HG02759 (cell line): Measurements from ENCODE around the gene TMEM198.

ENCODE experiments used
- ATAC-seq: cut with Tn5 transposase; IDR thresholded peaks from one replicate; pipeline ENCODE4 v1.9.1; 2021; ENCODE audit warnings: mild to moderate bottlenecking, moderate library complexity; ENCODE audit not compliant: unreplicated experiment

Gene TMEM198

GRCh38 chr2:219560893-219561178 is 17.0 kb downstream of the TMEM198 start:
- ATAC-seq: no peak

GRCh38 chr2:219561179-219562048 is 17.6 kb downstream of the TMEM198 start:
- no peak for ATAC-seq

- no peak for ATAC-seq
Measured at GRCh38 chr2:219562049-219563020, 18.5 kb downstream of the TMEM198 start.

DNA sequence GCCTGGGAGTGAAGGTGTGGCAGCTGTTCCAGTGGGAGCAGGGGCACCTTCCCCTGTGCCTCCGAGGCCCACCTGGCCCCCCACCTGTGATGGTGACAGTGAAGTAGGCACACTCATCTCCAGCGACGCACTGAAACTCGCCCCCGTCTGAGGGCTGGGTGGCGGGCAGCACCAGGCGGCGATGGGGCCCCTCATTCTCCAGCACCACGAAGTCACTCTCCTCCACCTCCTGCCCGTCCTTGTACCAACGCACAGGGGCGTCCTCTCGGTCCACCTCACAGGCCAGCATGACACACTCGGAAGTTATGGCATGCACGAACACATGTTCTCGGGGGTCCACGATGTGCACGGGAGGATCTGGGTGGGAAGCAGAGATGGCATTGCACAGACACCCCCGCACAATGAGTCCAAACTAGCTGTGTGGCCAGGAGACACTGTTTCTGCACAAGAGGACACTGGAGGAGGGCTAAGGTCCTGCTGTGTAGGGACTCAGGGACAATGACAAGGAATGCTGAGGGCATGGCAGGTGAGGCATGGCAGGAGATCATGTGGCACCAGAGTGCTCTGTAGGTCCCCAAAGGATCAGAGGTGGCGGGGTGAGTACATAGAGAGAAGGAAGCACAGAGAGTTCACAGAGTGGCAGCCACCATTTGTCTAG is 19.6 kb downstream of the TMEM198 start:
- no peak for ATAC-seq

DNA sequence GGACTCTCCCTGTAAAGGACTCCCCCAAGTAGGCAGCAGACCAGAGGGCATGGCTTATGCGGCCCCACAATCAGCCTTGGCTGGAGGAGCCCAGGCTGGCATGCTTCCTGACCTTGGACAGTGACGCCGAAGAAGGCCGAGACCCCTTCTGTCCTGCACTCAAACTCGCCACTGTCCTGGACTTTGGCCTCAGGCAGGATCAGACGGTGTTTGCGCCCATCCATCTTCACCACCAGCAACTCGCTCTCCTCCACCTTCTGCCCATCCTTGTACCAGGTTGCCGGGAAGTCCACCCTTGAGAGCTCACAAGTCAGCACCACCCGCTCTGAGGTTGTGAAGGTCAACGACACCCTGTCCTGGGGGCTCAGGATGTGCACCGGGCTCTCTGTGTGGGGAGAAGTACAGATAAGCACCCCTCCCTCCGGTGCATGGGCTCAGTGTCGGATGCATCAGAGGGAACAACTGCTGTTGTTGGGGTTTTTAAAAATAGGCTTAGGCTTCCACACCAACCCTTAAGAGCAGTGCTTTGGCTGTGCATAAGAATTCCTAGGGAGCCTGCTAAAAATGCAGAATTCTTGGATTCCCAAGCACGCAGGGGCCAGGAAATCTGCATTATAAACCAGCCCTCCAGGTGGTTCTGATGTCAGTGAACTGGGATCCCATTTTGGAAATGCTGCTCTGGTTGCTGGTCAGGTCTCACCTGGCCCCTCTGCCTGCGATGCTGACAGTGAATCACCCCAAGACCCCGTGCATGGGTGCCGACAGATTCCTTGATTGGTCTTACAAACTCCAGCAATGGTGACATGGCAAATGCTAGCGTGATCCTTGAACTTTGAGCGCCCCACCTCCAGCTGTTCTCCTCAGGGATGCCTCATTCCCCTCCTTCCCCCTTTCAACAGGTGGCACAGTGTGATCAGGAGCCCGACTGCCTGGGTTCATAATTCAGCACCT is 21.6 kb downstream of the TMEM198 start:
- no peak for ATAC-seq

DNA sequence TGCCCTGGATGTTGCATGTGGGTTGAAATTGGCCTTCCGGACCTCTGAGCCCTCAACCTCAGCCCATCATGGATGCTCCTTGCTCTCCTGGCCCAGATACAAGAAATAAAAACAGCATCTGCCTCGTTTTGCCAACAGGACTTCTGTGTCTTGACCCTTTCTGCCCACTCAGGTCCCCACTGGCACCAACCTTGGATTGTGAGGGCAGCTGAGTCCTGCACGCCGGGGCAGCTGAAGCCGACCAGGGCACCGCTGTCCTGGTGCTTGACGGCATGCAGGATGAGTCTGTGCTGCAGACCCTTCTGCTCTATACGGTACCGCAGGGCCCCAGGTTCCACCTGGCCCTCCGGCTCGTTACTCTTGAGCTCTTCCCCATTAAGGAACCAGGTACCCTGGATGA is 22.8 kb downstream of the TMEM198 start:
- no peak for ATAC-seq

DNA sequence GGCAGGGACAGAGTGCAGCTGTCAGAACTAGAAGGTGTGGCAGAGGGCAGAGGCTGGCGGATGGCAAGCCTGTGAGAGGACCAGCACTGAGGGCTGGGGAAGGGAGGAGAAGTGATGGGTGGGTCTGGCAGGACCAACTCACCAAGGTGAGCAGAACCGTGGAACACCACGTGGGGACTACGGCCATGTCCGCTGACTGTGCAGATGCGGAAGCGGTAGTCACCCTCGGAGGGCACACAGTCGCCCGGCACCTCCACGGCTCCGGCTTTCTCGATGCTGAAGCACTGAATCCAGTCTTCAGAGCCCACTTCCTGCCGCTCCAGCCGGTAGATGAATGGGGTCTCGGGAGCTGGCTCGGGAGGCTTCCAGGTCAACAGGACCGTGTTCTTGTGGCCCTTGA is 23.3 kb downstream of the TMEM198 start:
- no peak for ATAC-seq

DNA sequence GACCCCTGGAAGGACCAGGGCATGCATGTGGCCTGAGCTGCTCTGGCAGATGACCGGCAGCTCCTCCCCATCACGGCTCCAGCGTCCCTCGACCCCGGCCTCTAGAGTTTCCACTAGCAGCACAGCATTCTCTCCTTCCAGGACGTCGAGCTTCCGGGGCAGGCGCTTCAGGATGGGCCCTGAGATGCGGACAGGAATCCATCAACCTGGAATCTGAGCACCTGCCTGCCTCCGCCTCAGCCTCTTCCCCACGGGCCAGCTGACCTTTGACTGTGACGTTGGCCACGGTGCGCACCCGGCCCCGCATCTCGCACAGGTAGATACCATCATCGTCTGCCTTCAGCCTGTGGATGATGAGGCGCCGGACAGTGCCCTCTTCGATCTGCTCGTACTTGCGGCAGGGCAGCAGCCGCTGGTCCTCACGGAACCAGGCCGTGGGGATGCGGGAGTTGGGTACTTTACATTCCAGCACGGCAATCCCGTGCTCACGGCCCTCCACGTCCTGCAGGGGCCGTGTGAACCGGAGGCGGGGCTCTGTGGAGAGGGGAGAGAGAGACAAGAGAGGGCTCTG is 24.0 kb downstream of the TMEM198 start:
- no peak for ATAC-seq

DNA sequence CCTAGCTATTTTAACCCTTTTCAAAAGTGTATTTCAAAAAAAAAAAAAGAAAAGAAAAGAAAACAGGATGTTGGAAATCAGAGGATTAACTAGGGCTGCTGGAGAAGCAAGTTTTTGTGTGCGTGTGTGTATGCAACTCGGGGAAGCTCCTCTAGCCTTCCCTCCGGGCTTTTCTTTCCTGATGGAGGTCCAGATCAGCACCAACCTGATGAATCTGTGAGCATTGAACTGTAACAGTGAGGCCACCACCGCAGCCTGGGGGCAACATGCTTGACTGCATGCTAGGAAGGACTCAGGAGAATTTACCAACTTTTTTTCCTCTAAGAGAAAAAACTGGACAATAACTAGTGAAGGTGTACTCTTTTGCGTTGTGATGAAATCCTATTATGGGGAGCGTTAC is 25.2 kb downstream of the TMEM198 start:
- no peak for ATAC-seq

GRCh38 chr2:219569635-219570034 is 25.8 kb downstream of the TMEM198 start:
- ATAC-seq: no peak

DNA sequence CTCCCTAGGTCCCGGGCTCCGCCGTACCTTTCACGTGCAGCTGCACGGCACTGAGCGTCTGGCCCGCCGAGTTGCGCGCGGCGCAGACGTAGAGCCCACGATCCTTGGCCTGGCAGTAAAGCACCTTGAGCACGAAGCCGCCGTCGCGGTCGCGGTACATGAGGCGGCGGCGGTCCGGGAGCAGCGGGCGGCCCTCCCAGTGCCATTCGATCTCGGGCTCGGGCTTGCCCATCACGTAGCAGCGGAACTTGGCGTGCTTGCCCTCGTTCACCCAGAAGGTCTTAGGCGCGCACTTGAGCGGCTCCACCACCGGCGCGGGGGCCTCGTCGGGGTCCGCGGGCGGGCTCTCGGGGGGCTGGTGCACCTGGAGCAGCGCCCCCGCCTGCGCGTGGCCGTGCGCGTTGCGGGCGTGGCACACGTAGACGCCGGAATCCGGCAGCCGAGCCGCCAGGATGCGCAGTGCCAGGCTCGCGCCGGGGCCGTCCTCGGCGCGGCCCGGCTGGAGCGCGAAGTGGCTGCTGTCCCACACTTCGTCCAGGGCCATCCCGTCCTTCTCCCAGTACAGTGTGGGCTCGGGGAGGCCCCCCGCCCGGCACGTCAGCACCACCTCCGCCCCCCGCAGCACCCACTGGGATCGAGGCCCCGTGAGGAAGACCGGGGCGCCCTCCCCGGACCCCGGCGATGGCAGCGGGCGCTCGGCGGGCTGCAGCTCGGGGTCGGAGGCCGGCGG is 26.5 kb downstream of the TMEM198 start:
- ATAC-seq: no peak

DNA sequence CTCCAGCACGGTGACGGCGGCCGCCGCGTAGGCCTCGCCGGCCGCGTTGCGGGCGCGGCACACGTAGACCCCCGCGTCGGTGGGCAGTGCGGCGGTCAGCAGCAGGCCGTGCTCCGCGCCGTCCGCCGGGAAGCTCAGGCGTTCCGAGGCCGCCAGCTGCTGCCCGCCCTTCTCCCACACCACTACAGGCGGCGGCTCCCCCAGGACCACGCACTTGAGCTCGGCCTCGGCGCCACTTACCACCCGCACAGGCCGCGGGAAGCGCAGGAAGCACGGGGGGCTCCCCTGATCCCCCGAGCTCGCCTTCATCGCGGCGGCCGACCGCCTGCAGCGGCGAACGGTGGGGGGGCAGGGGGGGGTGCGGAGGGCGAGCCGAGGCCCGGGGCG is 27.1 kb downstream of the TMEM198 start:
- no peak for ATAC-seq

DNA sequence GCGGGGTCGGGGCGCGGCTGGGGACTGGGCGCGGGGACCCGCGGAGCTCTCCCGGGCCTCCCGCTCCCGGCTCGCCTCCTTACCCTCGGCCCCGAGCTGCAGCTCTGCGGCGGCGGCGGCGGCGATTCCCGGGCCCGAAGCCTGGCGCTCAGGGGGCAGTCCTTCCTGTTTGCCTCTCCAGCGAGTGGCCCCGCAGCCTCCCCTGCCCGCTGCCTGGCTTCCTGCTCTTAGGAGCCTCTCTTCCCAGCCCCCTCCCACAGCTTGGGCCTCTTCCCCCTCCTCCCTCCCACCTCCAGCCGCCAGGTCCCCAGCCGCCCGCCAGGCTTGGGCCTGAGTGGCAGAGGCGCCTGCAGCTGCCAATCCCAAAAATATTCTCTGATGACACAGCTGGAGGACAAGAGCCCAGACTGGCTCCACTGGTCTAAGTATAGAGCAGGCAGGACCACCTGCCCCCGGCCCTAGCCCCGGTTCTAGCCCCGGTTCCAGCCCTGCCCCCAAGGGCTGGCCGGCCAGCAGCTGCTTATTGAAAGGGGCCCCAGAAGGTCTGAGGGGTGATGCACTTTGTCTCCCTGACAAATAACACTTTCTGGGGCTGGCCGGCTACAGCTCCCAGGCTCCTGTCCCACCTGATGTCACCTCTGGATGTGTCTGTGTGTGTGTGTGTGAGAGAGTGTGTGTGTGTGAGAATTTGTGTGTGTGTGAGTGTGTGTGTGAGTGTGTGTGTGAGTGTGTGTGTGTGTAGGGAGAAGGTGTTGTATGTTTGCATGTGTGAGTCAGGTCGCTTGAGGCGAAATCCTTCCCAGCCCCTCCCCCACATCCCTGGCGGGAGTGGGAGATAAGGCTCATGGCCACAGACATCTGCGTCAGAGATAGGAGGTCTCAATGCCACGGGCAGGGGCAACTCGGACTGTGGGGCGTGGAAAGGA is 27.7 kb downstream of the TMEM198 start, which contains the start of gene OBSL1:
TSS of gene OBSL1 (minus strand) at position 229 of the 926 bp plus-strand sequence. CDS start 307 bp downstream, outside the sequence.
- no peak for ATAC-seq

GRCh38 chr2:219572237-219573001 is 28.6 kb downstream of the TMEM198 start, which contains the start of gene INHA:
INHA (plus strand) TSS chr2:219572310; CDS start chr2:219572375, 65 bp downstream.
- ATAC-seq: no peak

- ATAC-seq: no peak
Measured at GRCh38 chr2:219573166-219573565, 29.3 kb downstream of the TMEM198 start.

DNA sequence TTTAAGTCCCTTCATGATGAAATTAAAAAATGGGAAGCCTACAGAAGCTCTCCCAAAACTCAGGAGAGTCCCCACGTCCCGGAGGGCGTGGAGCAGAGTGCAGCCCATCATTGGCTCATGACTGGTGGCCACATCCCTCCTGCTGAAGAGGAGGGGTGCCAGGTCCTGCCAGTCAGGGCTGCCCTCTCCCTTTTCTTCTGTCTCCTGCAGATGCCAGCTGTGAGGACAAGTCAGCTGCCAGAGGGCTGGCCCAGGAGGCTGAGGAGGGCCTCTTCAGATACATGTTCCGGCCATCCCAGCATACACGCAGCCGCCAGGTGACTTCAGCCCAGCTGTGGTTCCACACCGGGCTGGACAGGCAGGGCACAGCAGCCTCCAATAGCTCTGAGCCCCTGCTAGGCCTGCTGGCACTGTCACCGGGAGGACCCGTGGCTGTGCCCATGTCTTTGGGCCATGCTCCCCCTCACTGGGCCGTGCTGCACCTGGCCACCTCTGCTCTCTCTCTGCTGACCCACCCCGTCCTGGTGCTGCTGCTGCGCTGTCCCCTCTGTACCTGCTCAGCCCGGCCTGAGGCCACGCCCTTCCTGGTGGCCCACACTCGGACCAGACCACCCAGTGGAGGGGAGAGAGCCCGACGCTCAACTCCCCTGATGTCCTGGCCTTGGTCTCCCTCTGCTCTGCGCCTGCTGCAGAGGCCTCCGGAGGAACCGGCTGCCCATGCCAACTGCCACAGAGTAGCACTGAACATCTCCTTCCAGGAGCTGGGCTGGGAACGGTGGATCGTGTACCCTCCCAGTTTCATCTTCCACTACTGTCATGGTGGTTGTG is 30.9 kb downstream of the TMEM198 start:
- no peak for ATAC-seq
